Lung (tissue), 12 donors: ENCODE measurements around the gene RASSF7. TPM values are rescaled to one million over a fixed set of nuclear protein-coding genes. Genes with fewer than 3 reads are reported as not detected.

Experiments
- ATAC-seq: fragments of 200-7000 bp; cut with Tn5 transposase; one replicate; pipeline ENCODE4 v1.9.1; 2020; ENCODE audit warnings: moderate number of reproducible peaks; ENCODE audit not compliant: insufficient read depth, low FRiP score
- DNase-seq, 3 donors: peaks; one replicate each; pipeline ENCODE4 v3.0.0-alpha.2; 2013 to 2017
- H3K27ac ChIP-seq, 2 donors: one replicate each; pipeline ENCODE4 v1.5.1; 2013; ENCODE audit warnings: mild to moderate bottlenecking in 2 of 2, moderate library complexity in 2 of 2, control low read depth in 1 of 2, inconsistent platforms in 1 of 2, low read depth in 1 of 2, low read length in 1 of 2
- H3K27me3 ChIP-seq, 3 donors: one replicate each; pipeline ENCODE4 v1.5.1; 2013; ENCODE audit warnings: low read length in 2 of 3; ENCODE audit not compliant: control insufficient read depth in 3 of 3, insufficient read depth in 3 of 3
- H3K36me3 ChIP-seq, 4 donors: one replicate each; pipeline ENCODE4 v1.5.1; 2013; ENCODE audit warnings: low read length in 4 of 4, mild to moderate bottlenecking in 1 of 4, moderate library complexity in 1 of 4; ENCODE audit not compliant: control insufficient read depth in 4 of 4, insufficient read depth in 4 of 4
- H3K4me1 ChIP-seq, 5 donors: one replicate each; pipeline ENCODE4 v1.5.1; 2013; ENCODE audit warnings: low read length in 5 of 5, mild to moderate bottlenecking in 2 of 5, moderate library complexity in 1 of 5; ENCODE audit not compliant: control insufficient read depth in 5 of 5, insufficient read depth in 5 of 5
- H3K4me3 ChIP-seq: one replicate; pipeline ENCODE4 v1.5.1; 2013; ENCODE audit warnings: mild to moderate bottlenecking, control low read depth, moderate library complexity
- H3K9ac ChIP-seq, 2 donors: one replicate each; pipeline ENCODE4 v1.5.1; 2013; ENCODE audit warnings: low read length in 2 of 2, control low read depth in 1 of 2; ENCODE audit not compliant: insufficient read depth in 1 of 2
- H3K9me3 ChIP-seq, 4 donors: one replicate each; pipeline ENCODE4 v1.5.1; 2013; ENCODE audit warnings: low read length in 3 of 4, mild to moderate bottlenecking in 1 of 4, moderate library complexity in 1 of 4; ENCODE audit not compliant: control insufficient read depth in 4 of 4, insufficient read depth in 3 of 4
- WGBS, 2 donors: extraction: QIAGEN DNeasy Blood & Tissue Kit; methylation state at CpG; one replicate each; pipeline ENCODE4 v1.1.7; 2013; 5-methylcytosine and 5-hydroxymethylcytosine counted together
- polyA plus RNA-seq, 2 donors: library from polyadenylated mRNA; stranded (reverse); fragments of 200-250 nt; gene quantifications; one replicate each; pipeline ENCODE4 v1.2.1, GENCODE V29; 2013
- total RNA-seq, 2 donors: library from RNA; depleted of rRNA in 1 of 2; stranded (reverse); fragments of >200 nt in 1 of 2; gene quantifications; one replicate each; pipeline ENCODE4 v1.2.1, GENCODE V29; 2014 to 2021
- TF ChIP-seq, protein P1 (sequence below): IDR thresholded peaks from 2 replicates; pipeline ENCODE4 v1.5.1; 2012; ENCODE audit warnings: mild to moderate bottlenecking; ENCODE audit errors: control extremely low read depth, extremely low read depth
- donor health status: control.
- donor health status: control.
- donor health status: Bipolar disorder and iron deficiency.
- donor health status: healthy.
- donor health status: DM: yes; HTN: yes; CAD: no.

Gene RASSF7
- total and polyA plus RNA-seq, 4 donors: 47.9 to 153 (median 66.4) TPM

DNA sequence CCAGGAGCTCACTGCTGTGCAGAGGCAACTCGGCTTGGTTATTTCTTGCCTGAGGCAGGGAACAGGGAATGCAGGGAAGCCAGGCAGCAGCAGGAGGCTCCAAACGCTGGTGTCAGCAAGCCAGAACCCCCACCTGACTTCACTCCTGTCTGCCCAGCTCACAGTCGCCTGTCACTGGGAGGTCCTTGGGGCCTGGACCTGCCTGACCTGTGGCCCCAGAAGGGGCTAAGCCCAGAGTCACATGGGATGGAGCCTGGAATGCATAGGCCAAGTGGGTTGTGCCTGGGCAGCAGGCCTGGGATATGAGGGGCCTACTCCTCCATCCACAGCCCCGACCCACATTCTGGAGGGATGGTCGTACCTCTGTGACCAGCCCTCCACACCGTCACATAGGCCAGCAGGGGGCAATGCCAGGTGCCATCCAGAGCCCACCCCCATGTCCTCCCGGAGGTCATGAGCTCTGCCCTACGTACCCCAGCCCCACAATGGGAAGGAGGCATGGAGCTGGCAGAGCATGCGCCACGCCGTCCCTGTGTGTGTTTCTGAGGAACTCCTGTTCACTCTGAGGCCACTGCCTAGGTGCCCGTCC is 5.2 kb downstream of the RASSF7 start:
- DNase-seq (no peak), ATAC-seq (no peak)
- Histone ChIP-seq H3K4me1 (peaks cover 0 to 20% (median 10%) of the 10 kb centered on the region in 5 donors), H3K4me3 (no peak overlapping the region), H3K9me3 (no peaks in the 10 kb centered on the region), H3K27me3 (no peaks in the 10 kb centered on the region), H3K27ac (no peak overlapping the region), H3K36me3 (peaks cover 0 to 13% (median 0%) of the 10 kb centered on the region in 4 donors), H3K9ac (no peak overlapping the region)
- WGBS, 2 donors: 86% methylated on average over 12 of the region's 12 CpGs
- TF ChIP-seq, protein P1, sequence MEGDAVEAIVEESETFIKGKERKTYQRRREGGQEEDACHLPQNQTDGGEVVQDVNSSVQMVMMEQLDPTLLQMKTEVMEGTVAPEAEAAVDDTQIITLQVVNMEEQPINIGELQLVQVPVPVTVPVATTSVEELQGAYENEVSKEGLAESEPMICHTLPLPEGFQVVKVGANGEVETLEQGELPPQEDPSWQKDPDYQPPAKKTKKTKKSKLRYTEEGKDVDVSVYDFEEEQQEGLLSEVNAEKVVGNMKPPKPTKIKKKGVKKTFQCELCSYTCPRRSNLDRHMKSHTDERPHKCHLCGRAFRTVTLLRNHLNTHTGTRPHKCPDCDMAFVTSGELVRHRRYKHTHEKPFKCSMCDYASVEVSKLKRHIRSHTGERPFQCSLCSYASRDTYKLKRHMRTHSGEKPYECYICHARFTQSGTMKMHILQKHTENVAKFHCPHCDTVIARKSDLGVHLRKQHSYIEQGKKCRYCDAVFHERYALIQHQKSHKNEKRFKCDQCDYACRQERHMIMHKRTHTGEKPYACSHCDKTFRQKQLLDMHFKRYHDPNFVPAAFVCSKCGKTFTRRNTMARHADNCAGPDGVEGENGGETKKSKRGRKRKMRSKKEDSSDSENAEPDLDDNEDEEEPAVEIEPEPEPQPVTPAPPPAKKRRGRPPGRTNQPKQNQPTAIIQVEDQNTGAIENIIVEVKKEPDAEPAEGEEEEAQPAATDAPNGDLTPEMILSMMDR: no peak

GRCh38 chr11:567011-567628 is 6.3 kb downstream of the RASSF7 start:
- H3K27me3 ChIP-seq: no peaks in the 10 kb centered on the region
- no peak overlapping the region for H3K4me3 ChIP-seq
- WGBS, 2 donors: 79 to 84% methylated on average over 18 of the region's 18 CpGs
- TF ChIP-seq, protein P1: no peak
- ATAC-seq (no peak), DNase-seq (no peak)
- peak overlapping the region in 1 of 2 donors; percentile 76 for H3K27ac ChIP-seq
- no peak overlapping the region for H3K9ac ChIP-seq
- H3K9me3 ChIP-seq: no peaks in the 10 kb centered on the region
- peaks cover 0 to 24% (median 10%) of the 10 kb centered on the region in 5 donors for H3K4me1 ChIP-seq
- H3K36me3 ChIP-seq: peaks cover 0 to 11% (median 0%) of the 10 kb centered on the region in 4 donors

DNA sequence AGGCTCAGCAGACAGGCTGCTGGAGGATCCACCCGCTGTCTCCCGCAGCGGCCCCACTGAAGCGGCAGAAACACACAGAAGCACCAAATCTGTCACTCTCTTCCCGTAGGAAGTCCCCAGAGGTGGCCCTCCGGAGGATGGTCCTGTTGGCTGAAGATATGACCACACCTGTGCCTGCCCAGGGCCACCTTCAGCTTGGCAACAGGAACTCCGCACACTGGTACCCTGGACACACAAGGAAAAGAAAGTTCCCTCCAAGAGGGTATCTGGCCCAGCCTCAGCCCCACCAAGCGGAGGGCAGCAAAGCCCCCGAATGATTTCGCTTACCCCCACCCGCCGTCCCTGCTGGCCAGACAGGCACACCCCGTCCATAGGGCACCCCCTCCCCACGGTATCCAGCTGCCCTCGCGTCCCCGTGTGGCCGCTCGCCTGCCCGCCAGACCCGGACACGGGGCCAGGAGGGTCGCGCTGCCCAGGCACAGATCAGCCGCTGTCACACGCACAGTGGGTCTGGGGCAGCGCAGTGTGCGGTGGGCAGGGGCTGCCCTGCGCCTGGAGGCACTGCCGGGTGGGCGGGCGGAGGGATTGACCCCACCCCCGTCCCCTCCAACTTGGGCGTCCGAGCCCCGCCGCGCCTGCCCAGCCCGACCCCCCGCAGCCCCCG is 7.0 kb downstream of the RASSF7 start:
- Histone ChIP-seq H3K4me3 (peak overlapping the region; percentile 20), H3K27ac (peak overlapping the region; percentile 76 to 86), H3K27me3 (no peaks in the 10 kb centered on the region), H3K9ac (no peak overlapping the region), H3K9me3 (no peaks in the 10 kb centered on the region), H3K36me3 (peaks cover 0 to 9% (median 0%) of the 10 kb centered on the region in 4 donors), H3K4me1 (peaks cover 0 to 21% (median 10%) of the 10 kb centered on the region in 5 donors)
- TF ChIP-seq, protein P1: no peak
- DNase-seq (no peak), ATAC-seq (peak; percentile 6)
- WGBS, 2 donors: 26 to 35% methylated on average over 31 to 41 of the region's 41 CpGs
